HAP-1 (cell line): ENCODE data around the gene PRKAR2B.

Experiments used
- DNase-seq, 2 experiments: peaks; one replicate each; pipeline ENCODE4 v3.0.0-alpha.2; 2016 to 2020; ENCODE audit warnings: low spot score in 2 of 2
- H3K27me3 ChIP-seq: fragments of 250-450 bp; sonication (Bioruptor Pico); 2 replicates; pipeline ENCODE4 v1.5.1; 2020; ENCODE audit warnings: low read depth, mild to moderate bottlenecking, moderate library complexity
- H3K36me3 ChIP-seq: fragments of 250-450 bp; sonication (Bioruptor Pico); replicated peaks from 2 replicates; pipeline ENCODE4 v1.5.1; 2020; ENCODE audit warnings: mild to moderate bottlenecking
- H3K4me1 ChIP-seq: fragments of 250-450 bp; sonication (Bioruptor Pico); 2 replicates; pipeline ENCODE4 v1.5.1; 2020; ENCODE audit warnings: mild to moderate bottlenecking
- H3K4me3 ChIP-seq: fragments of 250-450 bp; sonication (Bioruptor Pico); 2 replicates; pipeline ENCODE4 v1.5.1; 2020; ENCODE audit warnings: mild to moderate bottlenecking, moderate library complexity
- H3K9me3 ChIP-seq: fragments of 250-450 bp; sonication (Bioruptor Pico); 2 replicates; pipeline ENCODE4 v1.5.1; 2020; ENCODE audit warnings: mild to moderate bottlenecking, moderate library complexity
- in situ Hi-C: fragments of 300-500 bp; cut with MboI; formaldehyde crosslinking; loops from 3 replicates; pipeline ENCODE4 v1.14.3; 2020; ENCODE audit warnings: low sequenced_read_pairs, inconsistent platforms, mixed read lengths

Gene PRKAR2B

GRCh38 chr7:107044347-107045194 is at the start of gene PRKAR2B:
PRKAR2B (plus strand) TSS chr7:107044705; CDS start chr7:107044908, 203 bp downstream.
- Histone ChIP-seq H3K4me3 (peak within 1 kb of the TSS; percentile 70), H3K36me3 (no peaks in the 10 kb centered on the region), H3K9me3 (no peaks in the 10 kb centered on the region), H3K27me3 (no peaks in the 10 kb centered on the region), H3K4me1 (peaks cover 23% of the 10 kb centered on the region)
- in situ Hi-C loops = no loop called here
- DNase-seq = peak; percentile 80 to 89

GRCh38 chr7:106994833-106995232 is 49.7 kb upstream of the PRKAR2B start:
- Histone ChIP-seq H3K4me1 (no peaks in the 10 kb centered on the region; the same call in 1 of the 2 replicates), H3K27me3 (0 out of 2 replicates have a peak, but pooled peaks cover 3% of the 10 kb centered on the region), H3K36me3 (no peaks in the 10 kb centered on the region), H3K4me3 (no peak overlapping the region), H3K9me3 (no peaks in the 10 kb centered on the region)
- in situ Hi-C loops = no loop called here
- DNase-seq = no peak

GRCh38 chr7:106997487-106998271 is 46.8 kb upstream of the PRKAR2B start:
- Histone ChIP-seq H3K4me3 (no peak overlapping the region), H3K9me3 (no peaks in the 10 kb centered on the region), H3K27me3 (0 out of 2 replicates have a peak, but pooled peaks cover 3% of the 10 kb centered on the region), H3K4me1 (no peaks in the 10 kb centered on the region), H3K36me3 (no peaks in the 10 kb centered on the region)
- DNase-seq = no peak
- in situ Hi-C loops = no loop called here

GRCh38 chr7:106999023-106999422 is 45.5 kb upstream of the PRKAR2B start:
- H3K9me3 ChIP-seq = no peaks in the 10 kb centered on the region

GRCh38 chr7:107001490-107001889 is 43.0 kb upstream of the PRKAR2B start:
- Histone ChIP-seq H3K4me3 (no peak overlapping the region), H3K36me3 (no peaks in the 10 kb centered on the region), H3K27me3 (0 out of 2 replicates have a peak, but pooled peaks cover 3% of the 10 kb centered on the region), H3K4me1 (no peaks in the 10 kb centered on the region), H3K9me3 (no peaks in the 10 kb centered on the region)
- no peak for DNase-seq
- in situ Hi-C loops = no loop called here

More at GRCh38 chr7:106999023-106999422, 45.5 kb upstream of the PRKAR2B start:
- Histone ChIP-seq H3K36me3 (no peaks in the 10 kb centered on the region), H3K27me3 (0 out of 2 replicates have a peak, but pooled peaks cover 3% of the 10 kb centered on the region), H3K4me1 (no peaks in the 10 kb centered on the region), H3K4me3 (no peak overlapping the region)
- in situ Hi-C loops = no loop called here
- DNase-seq = no peak

GRCh38 chr7:107002126-107002525 is 42.4 kb upstream of the PRKAR2B start:
- Histone ChIP-seq H3K4me3 (no peak overlapping the region), H3K9me3 (no peaks in the 10 kb centered on the region), H3K36me3 (no peaks in the 10 kb centered on the region), H3K4me1 (no peaks in the 10 kb centered on the region), H3K27me3 (0 out of 2 replicates have a peak, but pooled peaks cover 3% of the 10 kb centered on the region)
- no peak for DNase-seq
- in situ Hi-C loops = no loop called here

- H3K27me3 ChIP-seq = 0 out of 2 replicates have a peak, but pooled peaks cover 3% of the 10 kb centered on the region
- H3K9me3 ChIP-seq = no peaks in the 10 kb centered on the region
- no peak for DNase-seq
- in situ Hi-C loops = no loop called here
- no peak overlapping the region for H3K4me3 ChIP-seq
- H3K4me1 ChIP-seq = no peaks in the 10 kb centered on the region
- no peaks in the 10 kb centered on the region for H3K36me3 ChIP-seq
Observed at GRCh38 chr7:107002529-107002998, 41.9 kb upstream of the PRKAR2B start.

- H3K36me3 ChIP-seq = no peaks in the 10 kb centered on the region
- H3K9me3 ChIP-seq = no peaks in the 10 kb centered on the region
- no peaks in the 10 kb centered on the region for H3K27me3 ChIP-seq
- H3K4me3 ChIP-seq = no peak overlapping the region
- peaks cover 8% of the 10 kb centered on the region for H3K4me1 ChIP-seq
- no peak for DNase-seq
- in situ Hi-C loops = no loop called here
Observed at GRCh38 chr7:107007007-107007891, 37.3 kb upstream of the PRKAR2B start.

GRCh38 chr7:107007892-107008287 is 36.6 kb upstream of the PRKAR2B start:
- H3K27me3 ChIP-seq = no peaks in the 10 kb centered on the region
- in situ Hi-C loops = no loop called here

GRCh38 chr7:107009846-107010203 is 34.7 kb upstream of the PRKAR2B start:
- Histone ChIP-seq H3K27me3 (no peaks in the 10 kb centered on the region), H3K9me3 (no peaks in the 10 kb centered on the region), H3K36me3 (no peaks in the 10 kb centered on the region), H3K4me3 (no peak overlapping the region), H3K4me1 (peaks cover 8% of the 10 kb centered on the region)
- peak in 1 of 2 experiments; percentile 43 for DNase-seq
- in situ Hi-C loops = no loop called here

More at GRCh38 chr7:107007892-107008287, 36.6 kb upstream of the PRKAR2B start:
- H3K9me3 ChIP-seq = no peaks in the 10 kb centered on the region
- H3K4me3 ChIP-seq = no peak overlapping the region
- H3K36me3 ChIP-seq = no peaks in the 10 kb centered on the region
- no peak for DNase-seq
- H3K4me1 ChIP-seq = peaks cover 8% of the 10 kb centered on the region

GRCh38 chr7:107012691-107013090 is 31.8 kb upstream of the PRKAR2B start:
- in situ Hi-C loops = no loop called here

GRCh38 chr7:107014387-107015023 is 30.0 kb upstream of the PRKAR2B start:
- in situ Hi-C loops = no loop called here
- H3K9me3 ChIP-seq = no peaks in the 10 kb centered on the region
- H3K4me1 ChIP-seq = peaks cover 7% of the 10 kb centered on the region
- no peak overlapping the region for H3K4me3 ChIP-seq
- H3K36me3 ChIP-seq = no peaks in the 10 kb centered on the region
- H3K27me3 ChIP-seq = no peaks in the 10 kb centered on the region
- DNase-seq = no peak

More at GRCh38 chr7:107012691-107013090, 31.8 kb upstream of the PRKAR2B start:
- Histone ChIP-seq H3K36me3 (no peaks in the 10 kb centered on the region), H3K4me1 (peaks cover 8% of the 10 kb centered on the region), H3K27me3 (no peaks in the 10 kb centered on the region), H3K4me3 (no peak overlapping the region), H3K9me3 (no peaks in the 10 kb centered on the region)
- DNase-seq = no peak

GRCh38 chr7:107016312-107016711 is 28.2 kb upstream of the PRKAR2B start:
- in situ Hi-C loops = no loop called here
- no peaks in the 10 kb centered on the region for H3K27me3 ChIP-seq
- H3K9me3 ChIP-seq = no peaks in the 10 kb centered on the region
- no peak overlapping the region for H3K4me3 ChIP-seq
- H3K36me3 ChIP-seq = no peaks in the 10 kb centered on the region
- DNase-seq = no peak
- no peaks in the 10 kb centered on the region for H3K4me1 ChIP-seq
